ENCODE data around the gene INSRR. TPM values are rescaled to one million over a fixed set of nuclear protein-coding genes. Genes with fewer than 3 reads are reported as not detected.

The INSRR gene
- total RNA-seq, 2 donors from 2014 or later, result not detected

DNA sequence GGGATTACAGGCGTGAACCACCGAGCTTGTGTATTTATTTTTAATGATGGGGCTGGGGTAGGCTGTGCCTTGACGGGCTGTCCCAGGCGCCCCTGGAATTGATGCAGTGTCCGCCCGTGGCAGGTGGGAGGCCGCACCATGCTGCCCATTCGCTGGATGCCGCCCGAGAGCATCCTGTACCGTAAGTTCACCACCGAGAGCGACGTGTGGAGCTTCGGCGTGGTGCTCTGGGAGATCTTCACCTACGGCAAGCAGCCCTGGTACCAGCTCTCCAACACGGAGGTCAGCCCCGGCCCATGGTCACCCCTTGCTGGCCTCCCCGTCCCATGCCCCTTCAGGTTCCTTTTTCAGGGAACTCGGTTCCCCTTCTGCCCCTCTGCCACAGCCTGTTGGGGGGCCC is 21.0 kb upstream of the INSRR start:
- intact Hi-C loops (cut with DNase I, micrococcal nuclease), result no loop called here
- ATAC-seq (no peak), DNase-seq (no peak)

DNA sequence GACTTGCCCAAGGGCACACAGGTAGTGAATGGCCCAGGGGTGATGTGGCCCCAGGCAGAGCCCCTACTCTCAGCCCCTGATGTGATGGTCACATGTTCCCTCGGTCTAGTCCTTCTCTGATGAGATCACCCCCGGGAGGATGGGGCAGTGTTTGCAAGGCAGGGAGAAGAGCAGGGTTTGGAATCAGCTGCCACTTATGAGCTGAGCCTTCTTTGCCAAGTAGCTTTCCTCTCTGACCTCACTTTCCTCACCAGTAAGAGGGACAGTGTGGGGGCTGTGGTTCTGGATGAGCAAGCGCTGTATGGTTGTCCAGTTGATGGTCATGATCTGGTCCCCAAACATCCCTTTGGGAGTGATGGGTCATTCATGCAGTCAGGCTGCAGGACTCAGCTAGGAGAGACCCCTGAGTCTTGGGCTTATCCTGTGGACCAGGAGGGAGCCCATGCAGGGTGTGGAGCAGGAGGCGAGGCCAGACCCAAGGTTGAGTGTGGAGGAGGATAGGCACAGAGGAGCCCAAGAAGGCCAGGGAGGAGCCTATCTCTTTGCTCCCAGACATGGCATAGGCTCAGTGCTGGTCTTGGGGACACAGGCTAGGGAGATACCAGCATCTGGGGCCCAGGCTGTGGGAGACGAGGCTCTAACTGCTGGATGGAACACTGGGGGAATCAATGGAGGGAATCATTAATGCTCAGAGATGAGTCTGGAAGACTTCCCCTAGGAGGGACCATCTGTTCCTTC is 18.7 kb upstream of the INSRR start:
- DNase-seq (no peak), ATAC-seq (no peak)
- intact Hi-C loops (cut with DNase I, micrococcal nuclease), result no loop called here

DNA sequence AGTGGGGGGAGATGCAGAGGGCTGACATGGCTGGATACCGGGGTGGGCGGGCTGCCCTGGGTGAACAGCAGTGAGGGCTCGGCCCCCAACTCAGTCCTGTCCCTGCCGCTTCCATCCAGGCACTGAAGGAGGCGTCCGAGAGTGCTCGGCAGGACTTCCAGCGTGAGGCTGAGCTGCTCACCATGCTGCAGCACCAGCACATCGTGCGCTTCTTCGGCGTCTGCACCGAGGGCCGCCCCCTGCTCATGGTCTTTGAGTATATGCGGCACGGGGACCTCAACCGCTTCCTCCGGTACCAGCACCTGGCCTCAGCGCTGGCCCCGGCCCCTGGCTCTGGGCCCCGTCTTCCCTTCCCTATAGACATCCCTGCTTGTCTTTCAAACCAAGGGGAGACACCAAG is 17.4 kb upstream of the INSRR start:
- no peak for DNase-seq
- intact Hi-C loops (cut with DNase I, micrococcal nuclease), result no loop called here
- no peak for ATAC-seq

DNA sequence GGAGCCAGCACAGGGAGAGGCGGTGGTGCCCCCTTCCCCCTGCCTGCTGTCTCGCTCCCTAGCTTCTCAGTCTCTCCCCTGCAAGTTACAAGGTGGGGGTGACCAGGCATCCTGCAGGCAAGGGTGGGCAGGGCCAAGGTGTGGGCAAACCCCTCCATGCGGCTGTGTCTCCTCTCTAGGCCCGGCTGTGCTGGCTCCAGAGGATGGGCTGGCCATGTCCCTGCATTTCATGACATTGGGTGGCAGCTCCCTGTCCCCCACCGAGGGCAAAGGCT is 16.4 kb upstream of the INSRR start:
- no peak for ATAC-seq
- DNase-seq, result no peak
- intact Hi-C loops (cut with DNase I, micrococcal nuclease), result no loop called here

DNA sequence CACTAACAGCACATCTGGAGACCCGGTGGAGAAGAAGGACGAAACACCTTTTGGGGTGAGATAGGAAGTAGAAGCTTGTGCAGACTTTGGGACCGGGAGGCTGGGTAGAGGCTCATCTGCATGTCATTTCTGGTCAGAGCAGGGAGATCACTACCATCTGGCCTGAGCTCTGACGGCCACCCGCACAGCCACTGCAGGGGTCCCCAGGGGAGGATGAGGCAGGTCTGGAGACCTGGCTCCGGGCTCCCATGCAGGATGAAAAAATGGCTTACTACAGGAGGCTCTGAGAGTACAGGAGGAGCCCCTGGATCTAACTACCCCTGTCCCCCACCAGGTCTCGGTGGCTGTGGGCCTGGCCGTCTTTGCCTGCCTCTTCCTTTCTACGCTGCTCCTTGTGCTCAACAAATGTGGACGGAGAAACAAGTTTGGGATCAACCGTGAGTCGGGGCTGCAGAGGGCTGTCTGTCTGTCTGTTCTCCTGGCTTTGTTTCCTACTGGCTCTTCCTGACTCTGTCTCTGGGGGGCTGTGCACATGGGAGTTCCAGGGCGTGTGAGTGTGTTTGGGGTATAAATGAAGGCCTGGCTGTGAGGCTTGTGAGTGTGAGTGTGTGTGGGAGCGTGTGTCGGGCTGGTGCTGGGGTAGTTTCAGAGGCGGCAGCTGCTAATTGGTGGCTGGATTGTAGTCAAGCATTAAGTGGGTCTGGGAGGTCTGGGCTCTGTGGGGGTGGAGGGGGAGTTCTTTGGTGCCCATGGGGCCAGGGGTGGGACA is 15.8 kb upstream of the INSRR start:
- ATAC-seq (no peak), DNase-seq (no peak)
- intact Hi-C loops (cut with DNase I, micrococcal nuclease), result no loop called here

DNA sequence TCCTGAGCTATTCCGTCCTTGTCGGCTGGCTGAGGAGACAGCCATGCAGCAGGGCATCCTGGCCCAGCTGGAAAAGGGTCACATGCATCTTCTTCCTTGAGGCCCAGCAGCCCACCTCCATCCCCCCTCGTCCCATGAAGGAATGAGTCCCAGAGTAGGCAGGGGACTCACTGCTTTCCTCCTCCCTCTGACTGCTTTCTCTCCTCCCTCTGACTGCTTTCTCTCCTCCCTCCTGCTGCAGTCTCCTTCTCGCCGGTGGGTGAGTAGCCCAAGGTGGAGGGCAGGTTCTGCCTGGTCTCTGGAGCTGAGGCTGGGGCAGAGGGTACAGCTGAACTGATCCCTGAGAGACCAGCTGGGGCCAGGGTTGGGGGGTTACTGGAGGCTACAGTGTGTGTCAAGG is 15.2 kb upstream of the INSRR start:
- intact Hi-C loops (cut with DNase I, micrococcal nuclease), result no loop called here
- no peak for ATAC-seq

DNA sequence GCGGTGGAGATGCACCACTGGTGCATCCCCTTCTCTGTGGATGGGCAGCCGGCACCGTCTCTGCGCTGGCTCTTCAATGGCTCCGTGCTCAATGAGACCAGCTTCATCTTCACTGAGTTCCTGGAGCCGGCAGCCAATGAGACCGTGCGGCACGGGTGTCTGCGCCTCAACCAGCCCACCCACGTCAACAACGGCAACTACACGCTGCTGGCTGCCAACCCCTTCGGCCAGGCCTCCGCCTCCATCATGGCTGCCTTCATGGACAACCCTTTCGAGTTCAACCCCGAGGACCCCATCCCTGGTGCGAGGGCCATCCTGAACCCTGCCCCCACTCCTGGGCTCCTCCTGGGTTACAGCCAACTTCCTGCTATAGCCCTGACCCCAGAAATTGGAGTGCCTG is 14.7 kb upstream of the INSRR start:
- ATAC-seq, result no peak
- DNase-seq, result no peak
- intact Hi-C loops (cut with DNase I, micrococcal nuclease), result no loop called here

More for the DNA sequence above, 15.2 kb upstream of the INSRR start:
- no peak for DNase-seq

DNA sequence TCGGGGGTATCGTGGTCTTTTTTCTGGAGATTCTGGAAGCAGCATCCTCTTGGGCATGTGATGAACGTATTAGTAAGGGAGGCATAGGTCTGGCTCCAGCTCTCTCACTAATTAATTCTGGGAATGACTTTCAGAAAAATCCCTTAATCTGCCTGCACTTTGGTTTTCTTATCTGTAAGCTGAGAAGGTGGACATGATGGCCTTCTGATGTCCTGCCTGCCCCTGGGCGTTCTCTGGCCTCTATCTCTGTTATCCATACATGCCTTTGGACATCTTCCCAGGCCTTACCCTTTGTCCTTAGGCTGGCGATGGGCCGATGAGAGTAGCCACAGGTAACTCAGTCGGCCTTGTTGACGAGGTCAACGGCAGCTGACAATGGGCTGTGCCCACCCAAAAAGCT is 10.5 kb upstream of the INSRR start:
- intact Hi-C loops (cut with DNase I, micrococcal nuclease), result loop anchor here in 1 of 2 donors (10.0 kb wide), 1 partner anchor 75 kb away; no protein-coding TSS in a partner anchor
- no peak for ATAC-seq
- no peak for DNase-seq

DNA sequence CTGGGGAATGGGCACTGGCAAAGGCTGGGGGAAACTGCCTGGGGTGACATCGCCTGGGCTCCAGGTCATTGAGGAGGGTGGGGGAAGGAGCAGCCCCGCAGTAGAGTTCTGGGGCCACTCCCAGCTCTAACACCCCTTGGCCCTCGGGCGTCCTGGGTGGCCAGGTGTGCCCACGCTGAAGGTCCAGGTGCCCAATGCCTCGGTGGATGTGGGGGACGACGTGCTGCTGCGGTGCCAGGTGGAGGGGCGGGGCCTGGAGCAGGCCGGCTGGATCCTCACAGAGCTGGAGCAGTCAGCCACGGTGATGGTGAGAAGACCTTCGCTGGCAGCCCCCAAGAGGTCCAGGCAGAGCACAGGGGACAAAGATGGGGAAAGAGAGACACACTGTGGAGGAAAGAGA is 9.4 kb upstream of the INSRR start:
- no peak for ATAC-seq
- intact Hi-C loops (cut with DNase I, micrococcal nuclease), result loop anchor here in 1 of 2 donors (10.0 kb wide), 1 partner anchor 74 kb away; no protein-coding TSS in a partner anchor
- DNase-seq, result no peak

DNA sequence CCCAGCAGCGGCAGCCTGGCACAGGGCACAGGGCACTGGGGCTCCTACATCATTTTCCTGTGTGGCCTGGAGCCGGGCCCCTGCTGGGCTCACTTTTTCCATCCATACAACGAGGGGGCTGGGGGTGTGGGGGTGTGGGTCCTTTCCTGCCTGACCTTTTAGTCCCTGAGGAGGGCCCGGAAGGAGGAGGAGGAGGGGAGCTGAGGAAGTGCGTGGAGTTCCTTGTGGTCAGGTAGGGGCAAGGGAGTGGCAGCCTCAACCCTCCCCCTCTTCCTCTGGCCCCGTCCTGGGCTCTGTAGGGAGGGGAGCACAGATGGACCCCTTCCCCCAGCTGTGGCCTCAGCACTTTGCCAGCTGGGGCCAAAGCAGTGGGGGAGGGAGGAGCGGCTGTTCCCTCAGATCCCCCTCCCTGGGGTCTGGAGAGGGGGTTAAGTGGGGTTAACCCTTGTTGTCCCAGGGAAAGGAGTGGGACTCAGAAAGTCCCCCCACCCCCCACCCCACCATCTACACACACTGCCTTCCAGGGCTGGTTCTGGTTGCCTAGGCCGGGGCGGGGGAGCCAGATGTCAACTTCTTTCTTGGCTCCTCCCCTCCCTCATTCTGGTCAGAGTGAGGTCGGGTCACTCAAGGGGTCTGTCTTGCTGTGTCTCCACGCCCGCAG is 7.5 kb upstream of the INSRR start:
- intact Hi-C loops (cut with DNase I, micrococcal nuclease), result loop anchor here in 1 of 2 donors (10.0 kb wide), 1 partner anchor 72 kb away; no protein-coding TSS in a partner anchor
- no peak for DNase-seq
- no peak for ATAC-seq

DNA sequence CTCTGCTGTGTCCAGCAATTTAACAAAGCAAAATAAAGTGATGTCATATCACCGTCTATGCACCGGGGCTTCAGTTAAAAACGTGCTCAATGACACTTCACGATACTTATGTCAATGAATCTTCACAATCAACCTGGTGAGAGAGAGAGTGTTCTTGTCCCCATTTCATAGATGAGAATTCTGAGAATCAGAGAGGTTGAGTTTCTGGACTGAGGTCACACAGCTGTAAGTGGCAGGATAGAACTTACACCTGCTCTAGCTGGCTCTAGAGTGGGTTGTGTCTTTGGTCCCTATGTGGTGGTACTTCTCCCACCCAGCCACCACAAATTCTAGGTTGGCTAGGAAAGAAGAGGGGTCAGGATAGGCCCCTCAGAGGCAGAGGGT is 6.9 kb upstream of the INSRR start:
- intact Hi-C loops (cut with DNase I, micrococcal nuclease), result loop anchor here in 1 of 2 donors (10.0 kb wide), 1 partner anchor 71 kb away; no protein-coding TSS in a partner anchor
- ATAC-seq (no peak), DNase-seq (no peak)

DNA sequence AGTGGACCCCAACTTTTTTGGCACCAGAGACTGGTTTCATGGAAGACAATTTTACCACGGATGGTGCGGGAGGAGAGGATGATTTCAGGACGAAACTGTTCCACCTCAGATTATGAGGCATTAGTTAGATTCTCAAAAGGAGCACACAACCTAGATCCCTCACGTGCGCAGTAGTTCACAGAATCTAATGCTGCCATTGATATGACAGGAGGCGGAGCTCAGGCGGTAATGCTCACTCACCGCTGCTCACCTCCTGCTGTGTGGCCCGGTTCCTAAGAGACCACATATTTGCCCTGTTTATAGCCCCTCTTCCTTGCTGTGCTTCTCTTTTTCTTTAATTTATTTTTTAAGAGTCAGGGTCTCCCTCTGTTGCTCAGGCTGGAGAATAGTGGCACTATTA is 6.3 kb upstream of the INSRR start:
- intact Hi-C loops (cut with DNase I, micrococcal nuclease), result loop anchor here in 1 of 2 donors (10.0 kb wide), 1 partner anchor 70 kb away; no protein-coding TSS in a partner anchor
- DNase-seq, result no peak

DNA sequence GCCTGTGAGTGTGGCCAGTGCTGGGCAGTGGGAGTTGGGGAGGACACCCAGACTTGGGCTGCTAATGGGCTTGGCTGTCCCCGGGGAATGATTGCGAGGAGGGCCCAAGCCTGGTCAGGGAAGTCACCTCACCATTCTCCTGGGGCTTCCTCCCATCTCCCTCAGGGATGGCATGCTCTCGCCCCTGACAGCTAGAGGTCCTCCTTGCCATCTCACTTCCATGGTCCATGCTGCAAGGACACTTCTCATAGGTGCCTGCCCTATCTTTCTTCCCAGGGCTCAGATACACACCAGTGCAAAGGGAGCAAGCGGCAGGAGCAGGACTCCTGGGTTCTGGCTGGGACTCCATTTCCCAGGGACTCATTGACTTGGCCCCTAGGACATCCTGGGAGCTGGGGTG is 5.9 kb upstream of the INSRR start:
- DNase-seq (no peak), ATAC-seq (no peak)
- intact Hi-C loops (cut with DNase I, micrococcal nuclease), result loop anchor here in 1 of 2 donors (10.0 kb wide), 1 partner anchor 70 kb away; no protein-coding TSS in a partner anchor

More for the DNA sequence above, 6.3 kb upstream of the INSRR start:
- no peak for ATAC-seq

DNA sequence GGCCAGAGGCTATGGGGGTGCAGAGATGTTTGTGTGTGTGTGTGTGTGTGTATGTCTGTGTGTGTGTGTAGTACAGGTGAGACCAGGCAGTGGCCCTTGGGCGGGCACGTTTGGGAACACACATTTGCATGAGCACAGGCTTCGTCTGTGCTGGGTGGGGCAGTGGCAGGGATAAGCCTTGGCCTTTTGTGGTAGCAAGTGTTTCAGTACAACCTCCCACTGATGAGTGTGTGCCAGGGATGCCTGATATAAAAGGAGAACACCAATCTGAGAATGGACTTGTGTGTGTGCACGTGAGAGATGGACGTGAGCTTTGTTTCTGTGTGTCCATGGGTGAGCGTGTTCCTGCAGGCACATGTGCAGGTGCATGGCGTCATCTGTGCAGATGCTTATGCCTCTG is 4.7 kb upstream of the INSRR start:
- DNase-seq (no peak), ATAC-seq (no peak)
- intact Hi-C loops (cut with DNase I, micrococcal nuclease), result loop anchor here in 1 of 2 donors (10.0 kb wide), 1 partner anchor 69 kb away; no protein-coding TSS in a partner anchor

DNA sequence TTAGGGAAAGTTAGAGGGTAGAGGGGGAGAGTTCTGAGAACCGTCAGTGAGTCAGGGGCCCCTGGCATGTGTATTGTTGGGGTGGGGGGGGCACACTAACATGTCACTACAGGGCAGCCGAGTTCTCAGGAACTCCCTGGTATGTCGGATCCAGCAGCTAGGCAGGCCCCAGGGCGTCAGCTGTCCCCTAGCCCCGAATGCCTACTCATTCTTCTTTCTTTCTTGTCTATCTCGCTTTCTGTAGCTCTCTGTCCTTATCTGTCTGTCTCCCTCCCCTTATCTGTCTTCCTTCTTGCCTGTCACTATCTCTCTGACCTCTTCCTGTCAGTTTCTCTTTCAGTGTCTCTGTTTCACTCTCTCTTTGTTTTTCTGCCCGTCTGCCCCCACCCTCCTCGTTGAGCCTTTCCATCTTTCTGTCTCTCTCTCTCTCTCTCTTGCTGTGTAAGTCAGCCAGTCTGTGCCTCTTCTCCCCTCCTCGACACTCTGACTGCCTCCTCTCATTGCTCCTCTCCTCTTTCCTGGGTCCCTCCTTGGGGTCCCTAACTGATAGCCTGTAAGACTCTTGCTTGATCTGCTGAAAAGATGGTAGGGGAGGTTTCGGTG is 4.2 kb upstream of the INSRR start:
- DNase-seq (no peak), ATAC-seq (no peak)
- intact Hi-C loops (cut with DNase I, micrococcal nuclease), result loop anchor here in 1 of 2 donors (10.0 kb wide), 1 partner anchor 68 kb away; no protein-coding TSS in a partner anchor

DNA sequence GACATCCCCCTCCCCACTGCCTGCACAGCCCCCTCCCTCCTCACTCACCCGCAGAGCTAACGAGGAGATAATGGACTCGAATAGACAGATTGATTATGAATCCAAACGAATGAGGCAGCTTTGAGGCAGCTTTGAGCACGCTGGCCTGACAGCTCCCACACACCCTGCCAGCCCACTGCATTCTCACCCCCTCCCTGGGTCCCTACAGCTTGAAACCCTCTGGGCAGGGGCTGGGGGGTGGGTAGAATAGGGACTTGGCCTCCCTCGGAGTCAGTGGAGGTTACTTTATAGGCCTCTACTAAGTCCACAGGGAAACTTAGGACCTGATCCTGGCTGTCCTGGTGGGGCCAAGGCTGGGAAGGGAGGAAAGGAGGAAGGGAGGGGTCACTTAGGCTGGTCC is 3.7 kb upstream of the INSRR start:
- intact Hi-C loops (cut with DNase I, micrococcal nuclease), result loop anchor here in 1 of 2 donors (10.0 kb wide), 1 partner anchor 68 kb away; no protein-coding TSS in a partner anchor
- DNase-seq, result no peak
- ATAC-seq, result no peak

DNA sequence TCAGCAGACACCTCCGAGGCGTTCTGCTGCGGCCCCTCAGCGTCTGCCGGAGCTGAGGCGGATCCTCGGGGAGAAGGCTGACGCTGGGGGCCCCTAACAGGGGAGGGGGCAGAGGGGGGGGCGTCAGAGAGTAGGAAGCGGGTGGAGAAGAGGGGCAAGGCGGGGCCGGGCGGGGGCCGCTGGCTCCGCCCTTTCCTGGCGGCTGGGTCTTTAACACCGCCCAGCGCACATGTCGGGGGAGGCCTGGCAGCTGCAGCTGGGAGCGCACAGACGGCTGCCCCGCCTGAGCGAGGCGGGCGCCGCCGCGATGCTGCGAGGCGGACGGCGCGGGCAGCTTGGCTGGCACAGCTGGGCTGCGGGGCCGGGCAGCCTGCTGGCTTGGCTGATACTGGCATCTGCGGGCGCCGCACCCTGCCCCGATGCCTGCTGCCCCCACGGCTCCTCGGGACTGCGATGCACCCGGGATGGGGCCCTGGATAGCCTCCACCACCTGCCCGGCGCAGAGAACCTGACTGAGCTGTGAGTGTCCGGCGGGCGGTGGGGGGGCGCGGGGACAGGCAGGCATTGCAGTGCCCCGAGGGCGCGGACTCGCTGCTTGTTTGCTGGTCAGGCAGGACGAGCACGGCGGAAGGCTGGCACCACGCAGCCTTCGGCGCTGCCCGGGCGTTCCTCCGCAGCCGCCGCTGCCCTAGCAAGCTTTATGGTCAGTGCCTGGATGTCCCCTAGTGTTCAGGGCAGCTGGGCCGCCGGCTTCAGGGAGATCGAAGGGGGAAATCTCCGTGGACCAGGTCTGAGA is 1.9 kb upstream of the INSRR start, which contains the start of gene NTRK1:
Gene NTRK1, plus strand, starts transcription at position 238 of the 796 bp plus-strand sequence. Its CDS starts 70 bp downstream, at position 308.
- intact Hi-C loops (cut with DNase I, micrococcal nuclease), result loop anchor here in 1 of 2 donors (10.0 kb wide), 1 partner anchor 66 kb away; no protein-coding TSS in a partner anchor
- peak; percentile 58 for ATAC-seq
- DNase-seq, result peak in 1 of 2 donors; percentile 34

DNA sequence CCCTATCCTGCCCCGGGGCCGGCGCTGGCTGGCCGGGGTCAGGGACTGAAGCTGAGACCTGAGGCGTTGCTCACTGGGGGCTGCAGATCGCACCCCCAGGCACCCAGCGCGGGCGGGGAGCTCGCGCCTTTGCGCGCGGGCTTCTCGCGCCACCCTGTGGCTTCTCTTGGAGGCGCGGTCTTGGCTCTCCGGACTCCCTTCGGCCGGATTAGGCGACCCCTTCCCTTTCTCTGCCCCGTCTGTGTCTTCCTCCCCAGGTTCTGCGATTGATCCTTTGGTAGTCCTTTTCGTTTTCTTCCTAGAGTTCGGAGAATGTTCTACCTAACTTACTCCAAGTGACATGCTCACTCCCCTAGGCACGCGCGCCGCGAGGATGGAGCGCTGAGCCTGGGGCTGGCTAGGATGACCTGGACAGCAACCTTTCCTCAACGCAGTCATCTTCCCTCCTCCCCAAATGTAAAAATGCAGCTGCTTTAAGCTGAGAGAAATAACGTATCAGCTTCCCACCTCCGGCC is 1.3 kb upstream of the INSRR start:
- peak in 1 of 2 donors; percentile 48 for DNase-seq
- intact Hi-C loops (cut with DNase I, micrococcal nuclease), result loop anchor here in 1 of 2 donors (10.0 kb wide), 1 partner anchor 65 kb away; no protein-coding TSS in a partner anchor
- peak; percentile 78 for ATAC-seq

Measured in left colon (tissue), 2 donors.